ENCODE data around the gene SP3.
"Not testable (repeated sequence)": the region's sequence is repeated elsewhere in the genome, so short reads cannot be mapped to it uniquely, and the experiment has no call there.

Gene SP3

DNA sequence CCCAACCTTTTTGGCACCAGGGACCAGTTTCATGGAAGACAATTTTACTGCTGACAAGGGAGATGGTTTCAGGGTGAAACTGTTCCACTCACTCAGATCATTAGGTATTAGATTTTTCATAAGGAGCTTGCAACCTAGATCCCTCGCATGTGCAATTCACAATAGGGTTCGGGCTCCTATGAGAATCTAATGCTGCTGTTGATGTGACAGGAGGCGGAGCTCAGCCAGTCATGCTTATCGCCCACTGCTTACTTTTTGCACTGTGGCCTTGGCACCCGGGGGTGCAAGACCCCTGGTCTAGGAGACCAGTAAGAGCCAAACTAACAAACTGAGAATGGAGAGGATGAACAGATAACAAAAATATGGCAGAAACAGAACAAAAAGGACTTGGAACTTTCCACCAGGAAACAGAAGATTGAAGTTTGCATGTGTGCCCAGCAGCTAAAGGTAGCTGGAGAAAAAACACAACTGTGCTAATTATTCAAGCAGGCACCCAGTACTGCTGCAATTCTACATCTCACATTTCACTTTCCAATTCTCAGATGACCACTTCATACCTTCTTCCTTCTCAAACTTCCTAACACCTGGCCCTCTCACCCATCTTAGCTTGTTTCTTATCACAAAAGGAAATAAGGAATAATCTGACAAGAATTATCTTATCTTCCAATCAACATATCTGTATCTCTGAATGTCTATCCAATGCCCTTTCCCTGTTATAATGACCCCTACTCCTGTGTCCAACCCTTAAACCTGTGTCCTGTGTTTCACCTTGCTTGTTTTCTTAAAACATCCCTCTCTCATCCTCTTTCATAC lies 24.8 kb downstream of the SP3 start:
- no peak for DNase-seq

DNA sequence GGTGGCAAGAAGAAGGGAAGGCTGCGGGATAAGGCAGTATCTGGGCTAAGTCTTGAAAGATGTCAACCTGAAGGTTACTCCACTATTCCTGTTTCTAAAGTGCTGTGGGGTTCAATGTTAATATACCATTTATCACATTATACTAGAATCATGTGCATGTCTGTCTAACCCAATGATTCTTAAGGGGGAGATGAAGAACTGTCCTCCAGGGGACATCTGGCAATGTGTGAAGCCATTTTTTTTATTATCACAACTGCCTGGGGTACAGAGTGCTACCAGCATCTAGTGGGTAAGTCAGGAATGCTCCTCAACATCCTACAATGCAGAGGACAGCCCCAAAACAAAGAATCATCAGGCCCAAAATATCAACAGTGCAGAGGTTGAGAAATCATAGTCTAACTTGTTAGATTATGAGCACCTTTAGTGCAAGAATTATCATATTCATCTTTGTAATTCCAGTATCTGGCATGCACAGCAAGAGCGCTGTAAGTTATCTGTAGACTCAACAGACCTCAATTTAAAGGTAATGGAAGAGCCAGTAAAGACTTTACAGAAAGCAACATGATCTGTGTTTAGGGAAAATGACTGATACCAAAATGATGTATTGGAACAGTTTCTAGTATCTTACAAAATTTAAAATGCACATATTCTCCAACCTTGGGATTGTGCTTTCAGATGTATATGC lies 26.3 kb downstream of the SP3 start:
- DNase-seq, result no peak

DNA sequence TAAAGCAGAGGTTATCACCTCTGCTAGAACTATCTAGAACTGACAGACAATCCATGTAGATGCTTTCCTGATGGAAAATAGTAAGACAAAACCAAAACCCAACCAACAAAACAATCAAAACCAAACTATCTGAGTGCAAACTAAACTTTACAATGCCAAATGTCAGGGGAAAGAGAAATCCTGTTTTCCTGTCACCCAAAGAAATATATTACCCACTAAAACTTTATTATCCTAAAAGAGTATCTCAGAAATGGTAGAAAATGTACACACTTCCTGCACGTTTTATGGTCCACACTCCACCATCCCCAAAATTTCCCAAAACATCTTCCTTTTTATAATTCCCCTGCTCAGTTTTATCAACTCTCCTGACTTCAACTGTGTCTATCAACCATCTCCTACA lies 29.9 kb downstream of the SP3 start:
- no peak for DNase-seq

DNA sequence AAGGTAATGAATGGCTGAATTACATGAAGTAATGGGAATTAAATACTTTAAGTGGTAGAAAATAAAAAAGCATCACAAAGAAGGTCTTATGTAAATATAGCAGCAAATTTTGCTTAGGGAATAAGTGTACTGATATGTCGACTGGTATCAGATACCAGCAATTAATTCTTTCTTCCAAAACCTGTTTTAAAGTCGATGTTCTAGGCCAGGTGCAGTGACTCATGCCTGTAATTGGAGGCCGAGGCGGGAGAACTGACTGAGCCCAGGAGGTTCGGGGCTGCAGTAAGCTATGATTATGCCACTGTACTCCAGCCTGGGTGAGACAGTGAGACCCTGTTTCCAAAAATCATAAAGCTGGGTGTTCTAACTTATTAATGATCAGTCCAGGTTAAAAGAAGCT lies 30.3 kb downstream of the SP3 start:
- no peak for DNase-seq

DNA sequence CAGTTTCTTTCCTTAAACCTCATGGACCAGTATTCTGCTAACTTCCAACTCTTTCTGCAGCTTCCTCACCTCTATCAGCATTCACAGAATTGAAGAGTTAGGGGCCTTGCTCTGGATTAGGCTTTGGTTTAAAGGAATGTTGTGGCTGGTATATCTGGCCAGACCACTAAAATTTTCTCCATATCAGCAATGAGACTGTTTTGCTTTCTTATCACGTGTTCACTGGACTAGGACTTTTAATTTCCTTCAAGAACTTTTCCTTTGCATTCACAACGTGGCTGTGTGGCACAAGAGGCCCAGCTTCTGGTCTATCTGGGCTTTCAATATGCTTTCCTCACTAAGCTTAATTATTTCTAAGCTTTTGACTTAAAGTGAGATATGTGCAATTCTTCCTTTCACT lies 33.4 kb downstream of the SP3 start:
- no peak for DNase-seq

DNA sequence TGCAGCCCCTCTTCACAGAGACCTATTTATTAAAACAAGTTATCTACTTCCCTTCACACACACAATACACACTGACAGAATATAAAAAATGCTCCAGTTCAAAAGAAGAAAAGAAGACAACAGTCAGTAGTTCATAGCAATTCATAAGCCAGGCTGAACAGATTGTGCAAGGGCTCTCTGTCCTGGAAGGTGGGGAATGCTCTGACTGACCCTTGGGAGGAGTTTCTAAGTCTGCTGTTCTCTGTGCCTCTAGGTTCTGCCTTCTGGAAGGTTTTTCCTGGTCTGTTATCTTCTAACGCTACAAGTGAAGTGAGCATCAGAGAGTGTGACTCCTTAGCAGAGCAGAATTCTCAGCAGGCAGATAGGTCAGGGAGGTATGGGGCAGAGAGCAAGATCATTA lies 35.7 kb downstream of the SP3 start:
- no peak for DNase-seq

DNA sequence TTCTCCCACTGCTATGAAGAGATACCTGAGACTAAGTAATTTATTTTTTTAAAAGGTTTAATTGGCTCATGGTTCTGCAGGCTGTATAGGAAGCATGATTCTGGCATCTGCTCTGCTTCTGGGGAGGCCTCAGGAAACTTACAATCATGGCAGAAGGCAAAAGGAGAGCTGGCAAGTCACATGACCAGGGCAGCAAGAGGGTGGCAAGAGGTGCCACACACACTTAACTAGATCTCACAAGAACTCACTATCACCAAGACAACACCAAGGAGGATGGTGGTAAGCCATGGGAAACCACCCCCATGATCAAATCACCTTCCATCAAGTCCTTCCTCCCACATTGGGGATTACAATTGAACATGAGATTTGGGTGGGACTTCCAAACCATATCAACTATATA lies 38.3 kb downstream of the SP3 start:
- DNase-seq, result no peak

DNA sequence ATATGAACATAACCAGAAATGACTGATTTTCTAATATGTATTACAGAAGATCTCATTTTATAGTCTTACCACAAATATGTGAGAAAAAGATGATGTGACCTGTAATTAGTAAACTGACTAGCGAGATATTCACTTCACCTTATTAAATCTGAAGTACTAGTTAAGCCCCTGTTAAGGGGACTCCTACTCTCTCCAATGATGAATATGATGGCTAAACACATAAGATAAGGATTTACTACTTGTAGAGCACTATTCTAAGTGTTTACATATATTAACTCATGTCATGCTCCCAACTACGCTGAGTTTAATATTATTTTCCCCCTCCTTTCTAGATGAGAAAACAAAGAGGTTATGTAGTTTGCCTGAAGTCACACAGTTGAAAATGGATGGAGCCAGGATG lies 40.9 kb downstream of the SP3 start:
- DNase-seq, result no peak

DNA sequence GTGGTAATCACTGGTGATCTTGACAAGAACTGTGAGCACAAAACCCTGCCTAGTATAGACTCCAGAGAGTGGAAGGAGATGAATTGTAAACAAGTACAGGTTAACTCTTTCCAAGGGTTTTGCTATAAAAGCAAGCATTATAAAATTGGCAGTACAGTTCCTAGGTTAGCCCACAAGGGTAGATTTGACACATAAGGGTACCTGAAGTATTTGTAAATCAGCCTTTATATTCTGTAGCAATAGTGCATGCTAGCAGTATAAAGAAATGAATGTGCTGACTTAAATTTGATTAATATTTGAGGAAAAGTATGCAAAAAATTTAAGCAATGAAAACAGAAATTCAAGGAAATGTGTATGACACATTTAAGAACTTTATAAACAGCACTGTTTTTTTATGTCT lies 42.4 kb downstream of the SP3 start:
- DNase-seq, result no peak

DNA sequence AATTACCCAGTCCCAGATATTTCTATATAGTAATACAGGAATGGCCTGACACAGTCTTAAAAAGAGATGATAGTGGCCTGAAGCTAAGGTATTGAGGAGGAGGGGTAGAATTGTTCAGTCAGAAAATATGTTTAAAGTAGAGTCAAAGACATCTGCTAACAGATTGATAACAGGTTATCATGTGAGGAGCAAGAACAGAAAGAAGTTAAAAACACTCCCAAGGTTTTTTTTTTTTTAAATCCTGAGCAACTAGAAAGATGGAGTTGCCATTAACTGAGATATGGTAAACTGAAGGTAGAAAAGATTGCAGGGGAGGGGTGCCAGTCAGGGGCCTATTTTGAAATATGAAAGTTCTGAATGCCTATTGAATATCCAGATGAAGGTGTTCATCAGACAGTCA lies 43.1 kb downstream of the SP3 start:
- no peak for DNase-seq

DNA sequence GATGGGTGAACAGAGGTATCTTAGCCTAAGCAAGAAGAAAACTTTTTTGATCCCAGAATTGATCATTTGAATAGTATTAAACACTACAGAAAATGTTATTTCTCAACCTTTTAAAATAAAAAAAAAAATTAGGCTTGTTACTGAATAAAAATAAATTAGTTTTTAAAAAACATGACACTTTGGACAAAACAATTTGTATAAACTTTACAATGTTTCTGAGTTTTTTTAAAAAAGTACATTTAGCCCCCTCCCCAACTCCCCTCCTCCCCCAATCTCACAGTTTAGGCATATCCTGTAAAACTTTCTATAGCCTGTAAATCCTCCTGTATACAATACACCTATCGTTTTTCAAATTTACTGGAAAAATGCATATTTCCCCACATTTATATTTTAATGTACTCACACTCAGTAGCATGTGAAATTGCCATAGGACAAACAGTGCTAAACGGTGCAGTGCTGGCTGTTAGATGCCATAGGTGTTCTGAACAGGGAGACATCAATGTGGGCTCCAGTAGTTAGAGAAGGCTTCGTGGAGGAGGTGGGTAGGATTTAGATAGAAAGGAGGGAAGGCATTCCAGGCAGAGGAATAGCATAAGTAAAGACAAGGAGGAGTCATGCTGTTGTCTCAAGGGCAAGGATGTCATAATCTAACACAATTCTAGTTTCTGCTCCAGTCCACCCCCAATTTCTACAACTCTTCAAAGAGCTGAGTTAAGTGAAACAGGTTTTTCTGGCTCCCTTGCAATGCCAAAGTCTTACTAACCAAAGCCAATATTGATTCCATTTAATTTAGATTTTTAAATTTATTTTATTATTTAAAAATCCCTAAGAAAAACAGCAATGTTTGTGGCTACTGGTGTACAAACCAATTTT lies 50.9 kb downstream of the SP3 start:
- DNase-seq, result no peak

DNA sequence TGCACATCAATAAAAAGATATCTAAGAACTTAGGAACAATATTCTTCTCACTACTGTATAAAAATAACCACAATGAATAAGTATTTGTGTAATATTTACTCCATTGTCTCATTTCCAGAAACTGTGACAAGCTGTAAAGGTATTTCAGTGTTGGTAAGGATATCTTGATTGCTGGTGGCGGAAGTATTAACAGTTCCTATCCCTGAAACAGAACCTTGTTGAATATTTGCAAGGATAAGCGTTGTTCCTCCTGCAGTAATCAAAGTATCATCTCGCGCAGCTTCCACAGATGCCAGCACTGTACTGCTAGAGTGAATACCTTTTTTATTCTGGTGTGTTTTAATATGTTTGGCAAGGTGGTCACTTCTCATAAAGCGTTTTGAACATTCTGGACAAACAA lies 55.3 kb downstream of the SP3 start:
- DNase-seq, result no peak

DNA sequence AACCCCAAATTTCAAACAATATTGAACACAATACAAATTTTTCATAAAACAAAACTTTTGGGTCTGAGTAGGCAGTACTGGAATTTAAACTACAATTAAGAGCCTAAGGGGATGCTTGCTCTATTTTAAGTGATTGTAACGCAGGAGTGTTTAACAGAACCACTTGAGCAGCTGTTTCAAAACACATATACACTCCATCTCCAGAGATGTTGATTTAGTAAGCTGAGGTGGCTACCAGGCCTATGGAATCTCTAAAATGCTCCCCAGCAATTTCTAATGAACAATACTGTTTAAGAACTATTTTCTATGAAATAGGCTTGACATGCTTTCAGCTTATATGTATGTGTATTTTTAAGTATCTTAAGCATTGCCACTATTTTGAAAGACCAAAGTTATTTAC lies 58.5 kb downstream of the SP3 start:
- no peak for DNase-seq

DNA sequence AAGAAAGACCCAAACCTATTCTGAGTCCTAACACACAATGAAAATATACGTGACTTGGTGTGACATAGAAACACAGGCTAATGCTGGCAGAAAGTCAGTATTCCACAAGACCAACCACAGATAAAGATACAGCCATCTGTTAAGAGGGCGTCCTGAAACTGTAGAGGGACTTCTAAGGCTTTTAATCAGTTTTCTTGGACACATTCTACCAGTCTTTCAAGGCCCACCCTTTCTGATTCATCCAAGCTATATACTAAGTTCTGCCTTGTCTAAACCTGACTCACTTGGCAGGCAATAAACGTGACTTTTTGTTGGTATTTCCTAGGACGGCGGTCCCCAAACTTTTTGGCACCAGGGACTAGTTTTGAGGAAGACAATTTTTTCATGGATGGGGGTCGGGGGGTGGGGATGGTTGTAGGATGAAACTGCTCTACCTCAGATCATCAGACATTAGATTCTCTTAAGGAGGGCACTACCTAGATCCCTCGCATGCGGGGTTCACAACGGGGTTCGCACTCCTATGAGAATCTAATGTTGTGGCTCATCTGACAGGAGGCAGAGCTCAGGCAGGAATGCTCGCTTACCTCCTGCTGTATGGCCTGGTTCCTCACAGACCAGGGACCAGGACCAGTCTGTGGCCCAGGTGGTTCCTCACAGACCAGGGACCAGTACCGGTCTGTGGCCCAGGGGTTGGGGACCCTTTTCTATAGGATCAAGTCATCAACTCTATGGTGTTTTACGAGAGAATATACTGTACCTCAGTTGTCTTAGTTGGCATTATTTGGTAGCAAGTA lies 61.4 kb downstream of the SP3 start:
- no peak for DNase-seq

DNA sequence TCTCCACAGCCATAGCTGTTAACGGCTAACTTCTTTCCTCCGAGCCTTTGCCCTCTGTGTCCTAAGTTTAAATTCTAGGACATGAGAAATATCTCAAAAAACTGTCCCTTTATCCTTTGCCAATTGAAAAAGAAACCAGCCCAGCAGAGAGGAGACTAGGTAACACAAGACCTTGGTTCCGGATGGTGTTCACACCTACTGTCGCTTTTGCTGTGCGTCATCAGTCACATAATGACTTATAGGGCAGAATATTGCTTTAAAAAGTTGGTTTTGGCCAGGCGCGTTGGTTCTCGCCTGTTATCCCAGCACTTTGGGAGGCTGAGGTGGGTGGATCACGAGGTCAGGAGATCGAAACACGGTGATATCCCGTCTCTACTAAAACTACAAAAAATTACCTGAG lies 66.2 kb downstream of the SP3 start:
- DNase-seq, result no peak

DNA sequence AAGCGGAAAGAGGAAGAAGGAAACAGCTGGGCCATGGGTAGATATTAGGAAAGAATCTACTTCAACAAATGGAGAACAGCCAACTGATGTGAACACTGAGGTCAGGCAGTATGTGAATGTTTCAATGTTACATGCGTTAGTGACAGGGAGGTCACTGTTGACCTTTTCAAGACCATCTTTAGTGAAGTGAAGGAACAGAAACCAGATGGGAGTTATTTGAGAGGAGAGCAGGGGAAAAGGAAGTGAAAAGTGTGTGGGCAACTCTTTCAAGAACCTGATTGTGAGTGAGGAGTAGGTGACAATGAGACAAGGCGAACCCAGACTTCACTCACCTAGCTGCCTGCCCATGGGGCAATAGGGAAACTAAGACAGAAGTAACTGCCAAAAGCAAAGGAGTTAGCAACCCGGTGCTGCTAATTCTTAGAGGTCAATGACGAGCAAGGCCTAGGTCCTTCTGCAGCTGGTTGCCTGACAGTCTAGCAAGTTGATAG lies 67.0 kb downstream of the SP3 start:
- no peak for DNase-seq

DNA sequence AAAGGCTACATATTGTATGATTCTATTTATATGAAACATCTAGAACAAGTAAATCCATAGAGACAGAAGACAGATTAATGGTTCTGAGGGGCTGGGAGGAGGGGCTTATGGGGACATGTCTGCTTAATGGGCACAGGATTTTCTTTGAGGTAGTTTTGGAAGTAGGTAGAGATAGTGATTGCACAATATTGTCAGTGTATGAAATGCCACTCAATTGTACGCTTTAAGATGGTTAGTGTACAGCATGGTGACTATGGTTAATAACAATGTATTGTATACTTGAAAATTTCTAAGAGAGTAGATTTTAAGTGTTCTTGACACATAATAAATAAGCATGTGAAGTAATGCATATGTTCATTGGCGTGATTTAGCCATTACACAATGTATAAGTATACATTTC lies 68.4 kb downstream of the SP3 start:
- no peak for DNase-seq

DNA sequence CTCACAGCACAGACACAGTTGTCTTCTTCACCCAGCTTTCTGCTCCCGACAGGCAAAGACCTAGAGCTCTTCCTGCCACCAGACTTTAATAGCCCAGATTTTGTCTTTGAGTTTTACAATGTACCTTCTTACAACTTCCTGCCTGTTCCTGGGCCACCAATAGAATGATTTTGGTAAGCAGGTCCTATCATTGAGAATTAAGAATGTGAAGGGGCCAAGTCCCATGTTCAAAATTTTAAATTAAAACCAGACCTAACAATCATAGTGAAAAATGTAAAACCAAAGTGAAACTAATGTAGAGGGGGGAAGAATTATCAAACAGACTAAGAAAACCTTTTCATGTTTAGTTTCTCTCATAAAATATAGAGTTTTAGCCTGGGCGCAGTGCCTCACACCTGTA lies 72.8 kb downstream of the SP3 start:
- no peak for DNase-seq

DNA sequence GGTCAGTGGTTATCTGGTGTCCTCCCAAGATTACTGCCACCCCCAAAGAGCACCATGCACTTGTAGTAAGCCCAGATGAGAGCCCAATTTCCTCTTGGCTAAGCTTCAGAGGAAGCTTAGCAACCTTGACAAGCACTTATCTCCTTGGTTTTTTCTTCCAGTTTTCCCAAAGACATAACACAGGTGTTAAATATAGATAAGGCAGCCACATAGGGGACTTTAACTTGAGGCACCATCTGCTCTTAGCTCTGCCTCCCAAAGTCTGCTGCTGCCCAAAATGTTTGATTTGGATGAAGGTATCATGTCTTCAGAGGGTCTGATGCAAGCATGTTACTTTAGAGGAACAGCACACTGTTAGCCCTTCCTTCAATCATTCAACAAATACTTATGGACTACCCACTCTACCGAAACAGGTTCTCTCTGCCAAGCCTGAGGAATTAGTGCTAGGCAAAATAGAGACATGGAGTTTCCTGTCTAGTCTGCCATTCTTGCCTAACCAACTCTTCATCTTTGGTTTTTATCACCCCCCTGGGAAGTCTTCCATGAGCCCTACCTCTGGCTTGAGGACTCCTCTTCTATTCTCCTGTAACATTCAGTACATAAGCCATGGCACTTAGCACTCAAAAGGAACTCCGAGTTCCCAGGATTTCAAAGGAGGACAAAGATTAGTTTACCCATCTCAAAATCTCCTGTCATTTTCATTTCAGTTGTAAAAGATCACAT lies 73.7 kb downstream of the SP3 start:
- no peak for DNase-seq

DNA sequence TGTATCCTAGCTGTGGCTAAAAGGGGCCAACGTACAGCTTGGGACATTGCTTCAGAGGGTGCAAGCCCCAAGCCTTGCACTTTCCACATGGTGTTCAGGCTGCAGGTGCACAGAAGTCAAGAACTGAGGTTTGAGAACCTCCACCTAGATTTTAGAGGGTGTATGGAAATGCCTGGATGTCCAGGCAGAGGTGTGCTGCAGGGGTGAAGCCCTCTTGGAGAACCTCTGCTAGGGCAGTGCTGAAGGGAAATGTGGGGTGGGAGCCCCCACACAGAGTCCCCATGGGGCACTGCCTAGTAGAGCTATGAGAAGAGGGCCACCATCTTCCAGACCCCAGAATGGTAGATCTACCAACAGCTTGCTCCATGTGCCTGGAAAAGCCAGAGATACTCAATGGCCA lies 75.7 kb downstream of the SP3 start:
- DNase-seq, result not testable (repeated sequence)

DNA sequence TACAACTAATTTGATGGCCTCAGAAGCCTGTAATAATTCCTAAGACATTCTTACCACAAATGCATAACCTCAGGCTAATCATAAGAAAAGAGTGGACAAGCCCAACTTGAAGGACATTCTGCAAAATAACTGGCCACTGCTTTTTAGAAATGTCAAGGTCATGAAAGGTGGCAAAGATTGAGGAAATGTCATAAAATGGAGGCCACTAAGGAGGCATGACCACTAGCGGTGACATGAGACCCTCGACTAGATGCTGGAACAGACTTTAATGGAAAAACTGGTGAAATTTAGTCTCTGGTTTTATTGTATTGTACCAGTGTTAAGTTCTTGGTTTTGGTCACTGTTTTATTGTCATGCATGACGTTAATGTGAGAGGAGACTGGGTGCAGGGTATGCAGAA lies 78.6 kb downstream of the SP3 start:
- no peak for DNase-seq

All from right forelimb (tissue), 1 donor.